SIG-M5 (cell line): Measurements from ENCODE around the gene YEATS2.
A peak's percentile ranks its signal among the peaks of the same experiment; 100 is the strongest.
"Not testable (repeated sequence)": the region's sequence is repeated elsewhere in the genome, so short reads cannot be mapped to it uniquely, and the experiment has no call there.

Experiments used
- DNase-seq: peaks from one replicate; lab custom pipeline; 2025; lab: John Stamatoyannopoulos, UW

The YEATS2 gene

DNA sequence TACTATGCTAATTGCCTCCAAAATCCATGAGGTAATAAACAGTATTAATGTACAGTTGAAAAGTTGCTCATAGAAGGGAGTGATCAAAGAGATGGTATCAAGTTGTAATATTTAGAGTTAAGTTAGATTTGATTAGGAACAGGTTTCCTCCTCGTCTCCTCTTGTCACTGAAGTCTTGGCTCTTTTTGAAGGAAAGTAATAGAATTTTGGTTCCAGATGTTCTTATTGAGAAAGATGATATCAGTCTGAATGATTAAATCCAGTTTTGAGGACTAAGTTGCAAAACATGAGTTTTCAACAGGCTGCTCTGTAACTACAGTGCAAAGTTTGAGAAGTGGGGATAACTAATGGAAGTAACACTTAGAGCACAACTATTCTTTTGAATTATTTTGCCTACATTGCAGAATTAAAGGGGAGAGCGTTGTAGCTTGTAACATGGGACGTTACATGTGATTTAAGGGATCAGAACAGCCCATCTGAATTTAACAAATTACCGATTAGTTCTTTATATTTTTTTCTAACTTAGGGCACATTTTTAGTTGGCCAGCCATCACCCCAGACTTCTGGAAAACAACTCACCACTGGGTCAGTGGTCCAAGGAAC lies 79.5 kb downstream of the YEATS2 start:
- no peak for DNase-seq

DNA sequence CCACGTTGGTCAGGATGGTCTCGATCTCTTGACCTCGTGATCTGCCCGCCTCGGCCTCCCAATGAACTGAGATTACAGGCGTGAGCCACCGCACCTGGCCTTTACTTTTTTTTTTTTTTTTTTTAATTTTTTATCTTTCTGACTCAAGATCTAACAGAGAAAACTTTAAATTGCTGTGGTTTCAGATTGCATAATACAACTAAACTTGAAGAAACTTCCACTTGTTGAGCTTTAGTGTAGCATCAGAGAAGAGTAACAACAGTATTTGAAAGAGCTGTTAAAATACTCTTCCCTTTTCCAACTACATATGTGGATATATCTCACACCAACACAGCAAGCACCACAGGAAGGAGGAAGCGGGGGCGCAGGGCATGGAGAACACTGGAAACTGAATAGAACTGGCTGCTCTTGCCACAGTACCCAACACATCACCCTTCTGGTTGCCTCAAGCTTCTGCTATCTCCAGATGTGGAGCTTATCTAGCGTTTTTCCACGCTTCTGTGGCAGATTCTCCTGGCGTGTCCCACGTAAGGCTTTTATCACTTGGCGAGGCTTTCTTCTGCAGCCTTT lies 82.4 kb downstream of the YEATS2 start:
- DNase-seq: peak; percentile 49

DNA sequence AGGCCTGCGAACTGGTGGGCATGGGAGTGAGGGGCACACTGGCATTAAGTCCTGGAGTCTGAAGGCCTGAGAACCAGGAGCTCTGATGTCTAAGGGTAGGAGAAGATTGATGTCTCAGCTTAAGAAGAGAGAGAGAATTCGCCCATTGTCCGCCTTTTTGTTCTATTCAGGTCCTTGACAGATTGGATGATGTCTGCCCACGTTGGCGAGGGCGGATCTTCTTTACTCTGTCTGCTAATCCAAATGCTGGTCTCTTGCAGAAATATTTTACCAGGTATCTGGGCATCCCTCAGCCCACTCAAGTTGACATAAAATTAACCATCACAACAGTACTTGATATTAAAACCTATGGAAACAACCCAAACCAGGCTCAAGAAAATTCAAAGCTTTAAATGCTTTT lies 83.6 kb downstream of the YEATS2 start:
- DNase-seq: no peak

DNA sequence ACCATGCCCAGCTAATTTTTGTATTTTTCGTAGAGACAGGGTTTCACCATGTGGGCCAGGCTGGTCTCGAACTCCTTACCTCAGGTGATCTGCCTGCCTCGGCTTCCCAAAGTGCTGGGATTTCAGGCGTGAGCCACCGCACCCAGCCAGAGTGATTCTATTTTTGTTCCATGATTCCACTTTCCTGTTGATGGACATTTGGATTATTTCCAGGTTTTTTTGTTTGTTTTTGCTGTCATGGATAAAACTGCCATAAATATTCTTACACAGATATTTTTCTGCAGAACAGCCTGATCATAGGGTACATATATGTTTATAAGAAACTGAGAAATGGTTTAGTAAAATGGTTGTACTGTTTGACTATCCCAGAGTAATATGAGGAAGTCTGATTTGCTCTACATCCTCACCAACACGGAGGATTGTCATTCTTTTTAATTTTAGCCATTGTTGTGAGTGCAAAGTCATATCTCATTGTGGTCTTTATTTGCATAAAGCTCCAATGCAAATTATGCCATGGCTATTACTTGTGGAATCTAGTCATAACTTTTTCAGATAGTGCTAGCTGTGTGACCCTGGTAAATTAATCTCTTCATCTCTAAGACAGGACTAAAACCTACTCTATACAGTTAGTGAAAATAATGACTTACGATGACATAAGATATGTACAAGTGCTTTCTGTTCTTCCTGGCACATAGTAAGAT lies 85.1 kb downstream of the YEATS2 start:
- no peak for DNase-seq

DNA sequence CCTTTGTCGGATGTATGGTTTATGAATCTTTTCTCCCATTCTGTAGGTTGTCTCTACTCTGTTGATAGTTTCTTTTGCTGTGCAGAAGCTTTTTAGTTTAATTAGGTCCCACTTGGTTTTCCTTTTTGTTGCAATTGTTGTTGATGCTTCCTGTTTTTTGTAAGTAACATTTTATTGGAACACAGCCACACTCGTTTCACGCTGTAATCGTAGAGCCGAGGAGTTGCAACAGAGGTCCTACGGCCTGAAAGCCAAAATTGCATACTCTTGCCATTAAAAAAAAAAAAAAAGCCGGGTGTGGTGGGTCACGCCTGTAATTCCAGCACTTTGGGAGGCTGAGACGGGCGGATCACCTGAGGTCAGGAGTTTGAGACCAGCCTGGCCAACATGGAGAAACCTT lies 86.9 kb downstream of the YEATS2 start:
- DNase-seq: not testable (repeated sequence)

GRCh38 chr3:183789826-183790225 lies 92.2 kb downstream of the YEATS2 start:
- DNase-seq: no peak

GRCh38 chr3:183790700-183791099 lies 93.1 kb downstream of the YEATS2 start:
- DNase-seq: no peak

GRCh38 chr3:183792976-183793375 lies 95.4 kb downstream of the YEATS2 start:
- DNase-seq: no peak

- DNase-seq: no peak
Observed at GRCh38 chr3:183794452-183794851, 96.9 kb downstream of the YEATS2 start.

DNA sequence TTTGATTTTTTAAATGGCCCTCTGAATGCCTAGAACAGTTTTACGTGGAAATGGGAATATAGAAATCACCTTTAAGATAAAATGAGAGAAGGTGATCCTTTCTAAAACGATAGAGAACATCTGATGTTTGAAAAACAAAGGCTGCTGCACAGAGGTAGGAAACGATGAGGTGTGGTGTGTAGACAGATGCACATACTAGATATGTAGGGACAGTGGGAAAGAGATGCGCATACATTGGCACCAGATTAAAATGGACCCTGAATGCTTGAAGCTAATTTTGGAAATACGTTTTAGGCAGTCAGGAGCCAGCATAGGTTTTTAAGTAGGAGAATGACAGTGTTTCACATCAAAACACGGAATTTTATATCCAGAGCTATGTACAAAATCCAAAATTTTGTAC lies 98.8 kb downstream of the YEATS2 start:
- DNase-seq: no peak

- no peak for DNase-seq
Observed at GRCh38 chr3:183797996-183798395, 100.4 kb downstream of the YEATS2 start.

GRCh38 chr3:183799461-183799860 lies 101.9 kb downstream of the YEATS2 start:
- DNase-seq: no peak

DNA sequence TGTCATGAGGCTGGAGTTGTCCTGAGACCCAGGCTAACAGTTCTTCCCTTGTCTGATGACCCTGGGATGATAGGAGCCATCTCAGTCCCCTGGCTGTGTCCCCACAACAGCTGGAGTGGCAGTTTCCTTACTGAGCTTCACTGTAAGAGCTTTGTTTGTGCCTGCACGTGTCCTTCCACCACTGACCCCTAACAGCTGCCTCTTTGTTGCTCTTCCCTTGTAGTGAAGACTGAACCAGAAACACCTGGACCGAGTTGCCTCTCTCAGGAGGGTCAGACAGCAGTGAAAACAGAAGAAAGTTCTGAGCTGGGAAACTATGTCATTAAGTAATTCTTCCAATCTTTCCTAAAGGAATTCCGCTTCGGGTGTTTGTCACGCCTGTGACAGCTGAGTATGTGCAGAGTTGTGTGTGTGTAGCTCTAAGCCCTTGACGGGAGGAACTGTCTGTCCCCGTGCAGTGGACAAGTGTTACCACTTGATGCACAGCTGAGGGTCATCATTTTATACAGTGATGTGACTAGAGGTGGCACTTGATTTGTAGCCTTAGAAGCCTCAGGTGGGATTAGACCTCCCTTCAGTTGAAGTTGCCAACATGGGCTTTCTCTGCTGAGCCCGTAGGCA lies 102.8 kb downstream of the YEATS2 start:
- no peak for DNase-seq

DNA sequence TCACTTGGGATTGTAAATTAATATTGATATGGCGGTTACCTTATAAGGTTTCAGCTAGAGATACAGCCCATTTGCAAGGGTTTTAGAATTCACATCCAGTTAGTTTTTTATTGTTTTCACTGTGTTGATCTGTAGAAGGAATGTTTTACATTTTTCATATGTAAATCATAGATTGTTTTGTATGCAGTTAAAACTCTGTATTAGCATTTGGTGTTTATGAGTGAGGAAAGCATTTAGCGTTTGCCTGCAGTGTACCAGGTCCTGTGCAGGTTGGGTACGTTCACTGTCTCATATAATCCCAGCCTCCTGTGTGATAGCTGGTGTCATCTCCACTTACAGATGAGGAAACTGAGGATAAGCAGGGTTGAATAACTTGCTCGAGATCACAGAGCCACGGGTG lies 104.0 kb downstream of the YEATS2 start:
- no peak for DNase-seq

DNA sequence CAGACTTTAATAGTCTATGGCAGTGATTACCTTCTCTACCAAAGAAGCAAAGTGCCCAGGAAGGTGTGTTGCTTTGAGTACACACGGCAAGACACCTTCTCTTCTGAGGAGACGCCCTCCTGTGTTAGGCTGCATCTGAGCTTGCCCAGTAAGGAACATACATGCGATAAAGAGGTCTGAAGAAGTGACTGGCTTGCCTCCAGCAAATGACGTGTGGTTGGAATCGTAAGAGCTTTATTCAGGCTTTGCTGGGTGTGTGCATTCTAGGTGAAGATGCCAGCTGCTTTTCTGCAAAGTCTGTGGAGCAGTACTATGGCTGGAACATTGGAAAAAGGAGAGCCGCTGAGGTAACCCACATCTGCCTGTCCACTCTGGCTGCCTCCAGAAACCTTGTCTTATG lies 105.4 kb downstream of the YEATS2 start:
- no peak for DNase-seq

- DNase-seq: no peak
Observed at GRCh38 chr3:183807209-183807728, 109.7 kb downstream of the YEATS2 start.

DNA sequence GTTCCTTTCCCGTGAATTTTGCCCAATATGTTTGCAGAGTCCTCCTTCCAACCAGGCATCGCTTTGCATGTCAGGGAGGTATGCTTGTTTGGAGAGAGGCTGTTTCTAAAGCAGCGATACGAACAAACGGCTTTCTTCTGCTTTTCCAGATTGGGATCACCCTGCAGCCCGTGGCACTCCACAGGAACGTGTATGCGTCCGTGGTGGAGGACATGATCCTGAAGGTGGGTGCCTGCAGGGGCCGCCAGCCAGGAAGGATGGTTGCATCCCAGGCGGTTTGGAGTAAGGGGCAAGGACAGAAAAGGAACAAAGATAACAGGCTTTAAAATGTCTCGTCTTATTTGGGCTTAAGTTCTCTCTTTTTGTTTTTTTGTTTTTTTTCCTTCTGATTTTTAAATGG lies 110.3 kb downstream of the YEATS2 start:
- no peak for DNase-seq

- no peak for DNase-seq
Observed at GRCh38 chr3:183808355-183808754, 110.8 kb downstream of the YEATS2 start.

GRCh38 chr3:183809270-183809669 lies 111.7 kb downstream of the YEATS2 start:
- DNase-seq: no peak

GRCh38 chr3:183810643-183811594 lies 113.3 kb downstream of the YEATS2 start:
- no peak for DNase-seq

- DNase-seq: no peak
Observed at GRCh38 chr3:183811638-183812037, 114.0 kb downstream of the YEATS2 start.
